Measurements from ENCODE around the gene SLC1A5.

DNA sequence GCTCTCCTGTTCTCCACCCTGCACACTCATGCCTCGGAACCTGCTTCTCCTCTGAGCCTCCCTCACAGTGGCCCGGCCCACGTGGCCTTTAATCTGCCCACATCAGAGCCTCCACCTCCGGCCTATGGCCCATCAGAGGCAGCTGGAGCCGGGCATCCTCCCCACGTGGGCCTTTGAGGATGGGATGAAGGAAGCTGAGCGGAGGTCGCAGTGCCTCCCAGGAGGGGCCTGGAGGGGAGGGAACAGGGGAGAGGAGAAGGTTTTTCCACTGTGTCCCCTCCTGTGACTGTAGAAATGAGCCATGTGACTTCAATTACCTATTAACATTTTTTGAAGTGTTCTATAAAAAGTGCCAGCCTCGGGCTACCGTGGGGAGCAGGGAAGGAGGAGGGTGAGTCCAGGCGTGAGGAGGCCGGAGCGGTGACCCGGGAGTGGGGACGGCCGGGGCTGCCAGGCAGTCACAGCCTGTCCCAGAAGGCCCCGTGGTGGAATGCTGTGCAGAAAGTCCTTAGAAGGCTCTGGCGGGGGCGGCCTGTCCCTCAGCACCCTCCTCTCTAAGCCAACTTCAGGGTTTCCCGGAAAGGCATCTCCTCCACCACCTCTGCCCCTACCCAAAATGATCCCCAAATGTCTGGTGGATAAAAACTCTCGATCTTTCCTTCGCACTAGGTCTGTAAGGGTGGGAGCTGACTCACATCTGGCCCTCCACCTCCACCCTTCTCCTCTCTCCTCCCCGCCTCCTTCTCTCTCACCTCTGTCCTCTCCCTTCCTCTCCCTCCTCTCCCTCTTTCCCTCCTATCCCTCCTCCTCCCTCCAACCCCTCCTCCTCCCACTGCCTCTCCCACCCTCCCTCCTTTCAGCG, 24.8 kb upstream of the SLC1A5 start:
- TF ChIP-seq, protein P1, sequence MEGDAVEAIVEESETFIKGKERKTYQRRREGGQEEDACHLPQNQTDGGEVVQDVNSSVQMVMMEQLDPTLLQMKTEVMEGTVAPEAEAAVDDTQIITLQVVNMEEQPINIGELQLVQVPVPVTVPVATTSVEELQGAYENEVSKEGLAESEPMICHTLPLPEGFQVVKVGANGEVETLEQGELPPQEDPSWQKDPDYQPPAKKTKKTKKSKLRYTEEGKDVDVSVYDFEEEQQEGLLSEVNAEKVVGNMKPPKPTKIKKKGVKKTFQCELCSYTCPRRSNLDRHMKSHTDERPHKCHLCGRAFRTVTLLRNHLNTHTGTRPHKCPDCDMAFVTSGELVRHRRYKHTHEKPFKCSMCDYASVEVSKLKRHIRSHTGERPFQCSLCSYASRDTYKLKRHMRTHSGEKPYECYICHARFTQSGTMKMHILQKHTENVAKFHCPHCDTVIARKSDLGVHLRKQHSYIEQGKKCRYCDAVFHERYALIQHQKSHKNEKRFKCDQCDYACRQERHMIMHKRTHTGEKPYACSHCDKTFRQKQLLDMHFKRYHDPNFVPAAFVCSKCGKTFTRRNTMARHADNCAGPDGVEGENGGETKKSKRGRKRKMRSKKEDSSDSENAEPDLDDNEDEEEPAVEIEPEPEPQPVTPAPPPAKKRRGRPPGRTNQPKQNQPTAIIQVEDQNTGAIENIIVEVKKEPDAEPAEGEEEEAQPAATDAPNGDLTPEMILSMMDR (conservative IDR thresholded peaks at IDR 0.05; ENCODE audit: low read depth in 2 of 2): no peak
- TF ChIP-seq, protein P2, sequence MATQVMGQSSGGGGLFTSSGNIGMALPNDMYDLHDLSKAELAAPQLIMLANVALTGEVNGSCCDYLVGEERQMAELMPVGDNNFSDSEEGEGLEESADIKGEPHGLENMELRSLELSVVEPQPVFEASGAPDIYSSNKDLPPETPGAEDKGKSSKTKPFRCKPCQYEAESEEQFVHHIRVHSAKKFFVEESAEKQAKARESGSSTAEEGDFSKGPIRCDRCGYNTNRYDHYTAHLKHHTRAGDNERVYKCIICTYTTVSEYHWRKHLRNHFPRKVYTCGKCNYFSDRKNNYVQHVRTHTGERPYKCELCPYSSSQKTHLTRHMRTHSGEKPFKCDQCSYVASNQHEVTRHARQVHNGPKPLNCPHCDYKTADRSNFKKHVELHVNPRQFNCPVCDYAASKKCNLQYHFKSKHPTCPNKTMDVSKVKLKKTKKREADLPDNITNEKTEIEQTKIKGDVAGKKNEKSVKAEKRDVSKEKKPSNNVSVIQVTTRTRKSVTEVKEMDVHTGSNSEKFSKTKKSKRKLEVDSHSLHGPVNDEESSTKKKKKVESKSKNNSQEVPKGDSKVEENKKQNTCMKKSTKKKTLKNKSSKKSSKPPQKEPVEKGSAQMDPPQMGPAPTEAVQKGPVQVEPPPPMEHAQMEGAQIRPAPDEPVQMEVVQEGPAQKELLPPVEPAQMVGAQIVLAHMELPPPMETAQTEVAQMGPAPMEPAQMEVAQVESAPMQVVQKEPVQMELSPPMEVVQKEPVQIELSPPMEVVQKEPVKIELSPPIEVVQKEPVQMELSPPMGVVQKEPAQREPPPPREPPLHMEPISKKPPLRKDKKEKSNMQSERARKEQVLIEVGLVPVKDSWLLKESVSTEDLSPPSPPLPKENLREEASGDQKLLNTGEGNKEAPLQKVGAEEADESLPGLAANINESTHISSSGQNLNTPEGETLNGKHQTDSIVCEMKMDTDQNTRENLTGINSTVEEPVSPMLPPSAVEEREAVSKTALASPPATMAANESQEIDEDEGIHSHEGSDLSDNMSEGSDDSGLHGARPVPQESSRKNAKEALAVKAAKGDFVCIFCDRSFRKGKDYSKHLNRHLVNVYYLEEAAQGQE (IDR thresholded peaks at IDR 0.05; ENCODE audit: unreplicated experiment): no peak
- no peak for TF ChIP-seq EZH2phosphoT487 (IDR thresholded peaks at IDR 0.05; ENCODE audit: unreplicated experiment)
- no peak for TF ChIP-seq JUNB (IDR thresholded peaks at IDR 0.05; ENCODE audit: unreplicated experiment)
- no peak for TF ChIP-seq POLR2AphosphoS5 (IDR thresholded peaks at IDR 0.05; ENCODE audit: low read depth)
- TF ChIP-seq, protein P3, sequence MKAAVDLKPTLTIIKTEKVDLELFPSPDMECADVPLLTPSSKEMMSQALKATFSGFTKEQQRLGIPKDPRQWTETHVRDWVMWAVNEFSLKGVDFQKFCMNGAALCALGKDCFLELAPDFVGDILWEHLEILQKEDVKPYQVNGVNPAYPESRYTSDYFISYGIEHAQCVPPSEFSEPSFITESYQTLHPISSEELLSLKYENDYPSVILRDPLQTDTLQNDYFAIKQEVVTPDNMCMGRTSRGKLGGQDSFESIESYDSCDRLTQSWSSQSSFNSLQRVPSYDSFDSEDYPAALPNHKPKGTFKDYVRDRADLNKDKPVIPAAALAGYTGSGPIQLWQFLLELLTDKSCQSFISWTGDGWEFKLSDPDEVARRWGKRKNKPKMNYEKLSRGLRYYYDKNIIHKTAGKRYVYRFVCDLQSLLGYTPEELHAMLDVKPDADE (IDR thresholded peaks at IDR 0.05): no peak
- no peak for TF ChIP-seq EZH2 (IDR thresholded peaks at IDR 0.05; ENCODE audit: low read depth, unreplicated experiment)
- no peak for TF ChIP-seq CREB1 (CRISPR knock-in tag; IDR thresholded peaks at IDR 0.05; ENCODE audit: low read depth)
- no peak for TF ChIP-seq STAT1 (IDR thresholded peaks at IDR 0.05; ENCODE audit: unreplicated experiment)
- no peak for TF ChIP-seq NANOG (IDR thresholded peaks at IDR 0.05; ENCODE audit: borderline replicate concordance)
- TF ChIP-seq ZNF114 (CRISPR knock-in tag; IDR thresholded peaks at IDR 0.05): no peak
